IMR-90 (cell line): Measurements from ENCODE around the gene HTT-AS. TPM values are rescaled to one million over a fixed set of nuclear protein-coding genes. Genes with fewer than 3 reads are reported as not detected.

Experiments
- ATAC-seq: fragments of 200-7000 bp; cut with Tn5 transposase; 2 replicates; pipeline ENCODE4 v1.9.1; 2020; ENCODE audit warnings: low read depth, mild to moderate bottlenecking, moderate library complexity
- BruUV-seq: library from RNA; stranded (reverse); fragments of 400-500 nt; replicated peaks from 2 replicates; lab custom pipeline; 2021; lab: Mats Ljungman, UMichigan
- CTCF ChIA-PET: fragments of 300-600 bp; formaldehyde crosslinking; extraction: SDS; loops from one replicate; lab custom pipeline; 2021; ENCODE audit warnings: antibody characterized with exemption; lab: Yijun Ruan, JAX
- POLR2A ChIA-PET: fragments of 300-600 bp; sonication (Branson Sonifier 250); formaldehyde crosslinking; loops from one replicate; lab custom pipeline; 2022; ENCODE audit warnings: antibody characterized with exemption; ENCODE audit not compliant: unreplicated experiment; lab: Charles Lee
- DNase-seq: peaks from one replicate; pipeline ENCODE4 v3.0.0; 2013
- H2AFZ ChIP-seq: replicated peaks from 2 replicates; pipeline ENCODE3; 2013; ENCODE audit warnings: low read length, mild to moderate bottlenecking; ENCODE audit not compliant: poor library complexity
- H2AK5ac ChIP-seq: 2 replicates; pipeline ENCODE4 v1.6.1; 2013; ENCODE audit warnings: low read depth, low read length, inconsistent platforms
- H2AK9ac ChIP-seq: replicated peaks from 2 replicates; pipeline ENCODE3; 2013; ENCODE audit warnings: mild to moderate bottlenecking, low read depth, low read length, moderate library complexity; ENCODE audit not compliant: poor library complexity
- H2BK120ac ChIP-seq: 2 replicates; pipeline ENCODE4 v1.6.1; 2013; ENCODE audit warnings: low read depth, low read length, inconsistent platforms
- H2BK15ac ChIP-seq: 3 replicates; pipeline ENCODE4 v1.6.1; 2013; ENCODE audit warnings: low read depth, low read length, inconsistent platforms
- H2BK20ac ChIP-seq: 2 replicates; pipeline ENCODE4 v1.6.1; 2013; ENCODE audit warnings: low read depth, mild to moderate bottlenecking, inconsistent platforms, low read length, moderate library complexity
- H2BK5ac ChIP-seq: 2 replicates; pipeline ENCODE4 v1.6.1; 2013; ENCODE audit warnings: mild to moderate bottlenecking, low read depth, low read length, inconsistent platforms; ENCODE audit not compliant: poor library complexity, severe bottlenecking
- H3K14ac ChIP-seq: replicated peaks from 2 replicates; pipeline ENCODE4 v1.6.1; 2013; ENCODE audit warnings: low read depth, low read length, inconsistent platforms
- H3K18ac ChIP-seq: 2 replicates; pipeline ENCODE4 v1.6.1; 2013; ENCODE audit warnings: low read depth, low read length, control low read depth
- H3K23ac ChIP-seq: 2 replicates; pipeline ENCODE4 v1.6.1; 2013; ENCODE audit warnings: low read depth, low read length, inconsistent platforms
- H3K27ac ChIP-seq: 2 replicates; pipeline ENCODE4 v1.5.1; 2013; ENCODE audit warnings: mild to moderate bottlenecking, control low read depth, low read length; ENCODE audit not compliant: insufficient read depth
- H3K27me3 ChIP-seq: 2 replicates; pipeline ENCODE4 v1.6.1; 2013; ENCODE audit warnings: low read length; ENCODE audit not compliant: control insufficient read depth, insufficient read depth
- H3K36me3 ChIP-seq: 2 replicates; pipeline ENCODE4 v1.6.1; 2013; ENCODE audit warnings: low read length, mixed read lengths; ENCODE audit not compliant: control insufficient read depth, insufficient read depth
- H3K4ac ChIP-seq: 2 replicates; pipeline ENCODE4 v1.6.1; 2013; ENCODE audit warnings: low read depth, low read length, inconsistent platforms
- H3K4me1 ChIP-seq: 2 replicates; pipeline ENCODE4 v1.6.1; 2013; ENCODE audit warnings: low read length, mixed read lengths; ENCODE audit not compliant: control insufficient read depth, insufficient read depth
- H3K4me2 ChIP-seq: 2 replicates; pipeline ENCODE4 v1.6.1; 2013; ENCODE audit warnings: low read depth, mild to moderate bottlenecking, control low read depth, low read length, moderate library complexity
- H3K4me3 ChIP-seq: 2 replicates; pipeline ENCODE4 v1.5.1; 2013; ENCODE audit warnings: low read depth, mild to moderate bottlenecking, control low read depth, low read length, moderate library complexity; ENCODE audit not compliant: insufficient read depth
- H3K56ac ChIP-seq: 2 replicates; pipeline ENCODE4 v1.6.1; 2013; ENCODE audit warnings: low read length, inconsistent platforms; ENCODE audit not compliant: insufficient read depth; ENCODE audit errors: extremely low read depth
- H3K79me1 ChIP-seq, 2 experiments: 2 replicates each; pipeline ENCODE4 v1.6.1; 2013; ENCODE audit warnings: low read length in 2 of 2, inconsistent platforms in 1 of 2, low read depth in 1 of 2
- H3K9ac ChIP-seq: 2 replicates; pipeline ENCODE4 v1.6.1; 2013; ENCODE audit warnings: low read depth, low read length, control low read depth
- H3K9me1 ChIP-seq: 2 replicates; pipeline ENCODE4 v1.6.1; 2013; ENCODE audit warnings: low read length, inconsistent platforms; ENCODE audit not compliant: insufficient read depth
- H3K9me3 ChIP-seq: 2 replicates; pipeline ENCODE4 v1.6.1; 2013; ENCODE audit warnings: low read length; ENCODE audit not compliant: control insufficient read depth, insufficient read depth
- H4K20me1 ChIP-seq: 2 replicates; pipeline ENCODE4 v1.6.1; 2013; ENCODE audit warnings: low read length, inconsistent platforms; ENCODE audit not compliant: insufficient read depth
- H4K5ac ChIP-seq: 2 replicates; pipeline ENCODE4 v1.6.1; 2013; ENCODE audit warnings: mild to moderate bottlenecking, low read depth, low read length, control low read depth
- H4K8ac ChIP-seq, 2 experiments: 2 replicates each; pipeline ENCODE4 v1.6.1; 2013; ENCODE audit warnings: low read depth in 2 of 2, low read length in 2 of 2, control low read depth in 1 of 2, inconsistent platforms in 1 of 2
- H4K91ac ChIP-seq: 2 replicates; pipeline ENCODE4 v1.6.1; 2013; ENCODE audit warnings: low read depth, low read length, inconsistent platforms; ENCODE audit not compliant: insufficient read depth
- CEBPB ChIP-seq: IDR thresholded peaks from 2 replicates; pipeline ENCODE4 v1.6.1; 2012; ENCODE audit warnings: low read depth, low read length, improper control_type of control experiment
- CHD1 ChIP-seq: IDR thresholded peaks from 2 replicates; pipeline ENCODE4 v1.6.1; 2012; ENCODE audit warnings: low read depth, low read length, improper control_type of control experiment
- MAFK ChIP-seq: IDR thresholded peaks from 2 replicates; pipeline ENCODE4 v1.6.1; 2012; ENCODE audit warnings: low read depth, low read length, improper control_type of control experiment
- NFE2L2 ChIP-seq: fragments of 150-350 bp; IDR thresholded peaks from 2 replicates; pipeline ENCODE4 v1.6.1; 2016; ENCODE audit warnings: low read depth, mild to moderate bottlenecking, low read length
- POLR2A ChIP-seq: IDR thresholded peaks from 2 replicates; pipeline ENCODE4 v1.6.1; 2012; ENCODE audit warnings: mild to moderate bottlenecking, low read depth, low read length
- RCOR1 ChIP-seq: IDR thresholded peaks from 2 replicates; pipeline ENCODE4 v1.6.1; 2012; ENCODE audit warnings: mild to moderate bottlenecking, low read length, improper control_type of control experiment; ENCODE audit not compliant: insufficient replicate concordance
- RFX5 ChIP-seq: IDR thresholded peaks from 2 replicates; pipeline ENCODE4 v1.8.0; 2012; ENCODE audit warnings: low read depth, mild to moderate bottlenecking, low read length, moderate library complexity
- SMC3 ChIP-seq: fragments of 150-350 bp; IDR thresholded peaks from 2 replicates; pipeline ENCODE4 v1.6.1; 2016; ENCODE audit warnings: low read depth, mild to moderate bottlenecking, antibody characterized with exemption, low read length, moderate library complexity
- USF2 ChIP-seq: fragments of 150-350 bp; IDR thresholded peaks from 2 replicates; pipeline ENCODE4 v1.6.1; 2017; ENCODE audit warnings: mild to moderate bottlenecking, antibody characterized with exemption, low read length, low read depth
- WGBS, 2 experiments: methylation state at CpG; one replicate each; pipeline versions ENCODE4 v1.1.5 to v1.1.7; 2013; ENCODE audit warnings: missing lambda C conversion rate in 2 of 2; ENCODE audit not compliant: insufficient read length in 1 of 2; ENCODE audit errors: extremely low coverage in 2 of 2; 5-methylcytosine and 5-hydroxymethylcytosine counted together
- dilution Hi-C: fragments of 300-500 bp; cut with HindIII; formaldehyde crosslinking; loops from one replicate; pipeline ENCODE4 v1.14.3; 2018; ENCODE audit warnings: low sequenced_read_pairs; ENCODE audit not compliant: unreplicated experiment
- in situ Hi-C: fragments of 300-500 bp; cut with MboI; formaldehyde crosslinking; loops from 3 replicates; pipeline ENCODE4 v1.14.3; 2019; ENCODE audit warnings: low sequenced_read_pairs, inconsistent platforms, mixed read lengths
- intact Hi-C: fragments of 100-400 bp; cut with micrococcal nuclease; formaldehyde crosslinking; loops from 2 replicates; pipeline ENCODE4 v1.10.0; 2022
- polyA plus RNA-seq, 3 experiments: library from polyadenylated mRNA; depleted of rRNA; stranded (reverse); fragments of >200 nt; gene quantifications; 2 replicates each; pipeline ENCODE4 v1.2.3, GENCODE V29; 2012; ENCODE audit warnings: low replicate concordance in 1 of 3
- total RNA-seq: library from RNA; depleted of rRNA; stranded (reverse); fragments of >200 nt; gene quantifications from 2 replicates; pipeline ENCODE4 v1.2.3, GENCODE V29; 2012

The HTT-AS gene
- total and polyA plus RNA-seq, 2 of the 4 experiments (the other 2 are of a cell fraction): not detected

GRCh38 chr4:3043282-3044020 lies 30.9 kb downstream of the HTT-AS start:
- Histone ChIP-seq H3K9me3 (no peaks in the 10 kb centered on the region), H3K9me1 (no peaks in the 10 kb centered on the region), H2BK15ac (no peak overlapping the region), H3K56ac (no peak overlapping the region), H3K27me3 (peaks cover 8% of the 10 kb centered on the region; the same call in 1 of the 2 replicates), H2BK20ac (no peak overlapping the region), H4K20me1 (no peaks in the 10 kb centered on the region), H3K36me3 (no peaks in the 10 kb centered on the region), H3K4me3 (no peak overlapping the region), H2AFZ (no peak overlapping the region), H3K4me1 (peaks cover 2% of the 10 kb centered on the region; the same call in 1 of the 2 replicates), H2AK5ac (no peak overlapping the region), H3K23ac (no peak overlapping the region), H3K14ac (no peak overlapping the region), H2BK5ac (no peak overlapping the region), H2BK120ac (no peak overlapping the region), H4K91ac (no peak overlapping the region), H3K9ac (no peak overlapping the region), H3K4ac (no peak overlapping the region), H2AK9ac (no peak overlapping the region), H3K79me1 (no peaks in the 10 kb centered on the region), H4K8ac (no peak overlapping the region), H3K4me2 (no peak overlapping the region), H4K5ac (no peak overlapping the region), H3K27ac (no peak overlapping the region), H3K18ac (no peak overlapping the region)
- WGBS, 2 experiments: 94% methylated on average over 3 of the region's 11 CpGs; no CpG with 5 or more reads in 1 of the 2 experiments
- ATAC-seq (no peak), DNase-seq (no peak)
- in situ Hi-C loops (loop anchor here (25.0 kb wide), 1 partner anchor 281 kb away; the partner anchor contains the start of gene TNIP2), dilution Hi-C loops (no loop called here), intact Hi-C loops (no loop called here)
- no TSS peak for BruUV-seq
- TF ChIP-seq MAFK (no peak), CHD1 (no peak), USF2 (no peak), RCOR1 (no peak), NFE2L2 (no peak), RFX5 (no peak), SMC3 (no peak), POLR2A (no peak), CEBPB (no peak)
- POLR2A ChIA-PET: no interaction called here
- CTCF ChIA-PET: no interaction called here
